Common myeloid progenitor, CD34-positive (primary cell): Measurements from ENCODE around the gene FGG. TPM values are rescaled to one million over a fixed set of nuclear protein-coding genes. Genes with fewer than 3 reads are reported as not detected.

Experiments used
- CTCF ChIA-PET: fragments of 350-600 bp; sonication (Branson Sonifier 250); formaldehyde crosslinking; loops from one replicate; lab custom pipeline; 2021; ENCODE audit warnings: antibody characterized with exemption; lab: Charles Lee
- POLR2A ChIA-PET: fragments of 350-600 bp; sonication (Branson Sonifier 250); formaldehyde crosslinking; loops from one replicate; lab custom pipeline; 2021; ENCODE audit warnings: antibody characterized with exemption; lab: Charles Lee
- DNase-seq, 3 donors: peaks; one replicate each; pipeline versions ENCODE4 v3.0.0 to v3.0.0-alpha.2; 2013
- H3K27ac ChIP-seq, 2 experiments: 1 replicate in 1 of 2; 2 replicates in 1 of 2; pipeline ENCODE4 v1.7.0; 2013; ENCODE audit warnings: inconsistent platforms in 2 of 2, low read length in 2 of 2, mild to moderate bottlenecking in 2 of 2, low read depth in 1 of 2, moderate library complexity in 1 of 2; ENCODE audit not compliant: severe bottlenecking in 2 of 2, insufficient read depth in 1 of 2, poor library complexity in 1 of 2
- H3K27me3 ChIP-seq, 5 experiments: replicated peaks in 2 of 5; 1 replicate in 3 of 5; 2 replicates in 2 of 5; pipeline versions ENCODE4 v1.6.1 to v1.7.0; 2013; ENCODE audit warnings: low read length in 4 of 5, mild to moderate bottlenecking in 2 of 5, moderate library complexity in 2 of 5, inconsistent platforms in 1 of 5; ENCODE audit not compliant: insufficient read depth in 5 of 5, control insufficient read depth in 4 of 5
- H3K36me3 ChIP-seq, 4 experiments: 1 replicate in 2 of 4; 2 replicates in 2 of 4; pipeline versions ENCODE4 v1.6.1 to v1.7.0; 2013; ENCODE audit warnings: low read length in 3 of 4, control low read depth in 1 of 4, mild to moderate bottlenecking in 1 of 4; ENCODE audit not compliant: control insufficient read depth in 4 of 4, insufficient read depth in 4 of 4
- H3K4me1 ChIP-seq, 4 experiments: 1 replicate in 3 of 4; 2 replicates in 1 of 4; pipeline versions ENCODE4 v1.6.1 to v1.7.1; 2013; ENCODE audit warnings: low read length in 3 of 4, mild to moderate bottlenecking in 3 of 4, control low read depth in 1 of 4, inconsistent platforms in 1 of 4, moderate library complexity in 1 of 4; ENCODE audit not compliant: control insufficient read depth in 4 of 4, insufficient read depth in 4 of 4; ENCODE audit errors: control extremely low read depth in 1 of 4
- H3K4me3 ChIP-seq, 7 experiments: 1 replicate in 4 of 7; 2 replicates in 3 of 7; pipeline versions ENCODE4 v1.5.1 to v1.7.0; 2013; ENCODE audit warnings: mild to moderate bottlenecking in 7 of 7, low read length in 6 of 7, moderate library complexity in 6 of 7, inconsistent platforms in 2 of 7, low read depth in 2 of 7, control low read depth in 1 of 7; ENCODE audit not compliant: insufficient read depth in 4 of 7, control insufficient read depth in 1 of 7; ENCODE audit errors: extremely low read depth in 1 of 7
- H3K9me3 ChIP-seq, 5 experiments: 1 replicate in 4 of 5; 2 replicates in 1 of 5; pipeline versions ENCODE4 v1.6.1 to v1.7.1; 2013; ENCODE audit warnings: low read length in 4 of 5, mild to moderate bottlenecking in 2 of 5, inconsistent platforms in 1 of 5, low read depth in 1 of 5, moderate library complexity in 1 of 5; ENCODE audit not compliant: control insufficient read depth in 4 of 5, insufficient read depth in 2 of 5; ENCODE audit errors: control extremely low read depth in 1 of 5
- WGBS: methylation state at CpG from one replicate; pipeline ENCODE4 v1.1.5; 2013; ENCODE audit not compliant: insufficient coverage; 5-methylcytosine and 5-hydroxymethylcytosine counted together
- polyA plus RNA-seq: library from polyadenylated mRNA; unstranded; fragments of 120-200 nt; gene quantifications from one replicate; pipeline ENCODE4 v1.2.1, GENCODE V29; 2013

FGG gene
- polyA plus RNA-seq = not detected

GRCh38 chr4:154612472-154613414, at the start of gene FGG:
TSS of gene FGG (minus strand) at chr4:154612656. CDS start at chr4:154612609, 47 bp downstream.
- WGBS = 100% methylated on average over 5 of the region's 7 CpGs

GRCh38 chr4:154660052-154660451, 47.6 kb upstream of the FGG start:
- no peaks in the 10 kb centered on the region for H3K36me3 ChIP-seq
- WGBS = 100% methylated on average over 2 of the region's 3 CpGs
- H3K9me3 ChIP-seq = no peaks in the 10 kb centered on the region
- no peak overlapping the region for H3K4me3 ChIP-seq
- POLR2A ChIA-PET = no interaction called here
- CTCF ChIA-PET = interaction anchor here (0.7 to 1.7 kb wide), 3 partner anchors 13 to 60 kb away, joined by 3 to 6 read pairs (median 4); no protein-coding TSS in a partner anchor
- H3K27ac ChIP-seq = no peak overlapping the region
- no peaks in the 10 kb centered on the region for H3K27me3 ChIP-seq
- no peak for DNase-seq
- no peaks in the 10 kb centered on the region for H3K4me1 ChIP-seq

More at GRCh38 chr4:154612472-154613414, at the start of gene FGG:
- CTCF ChIA-PET = interaction anchor here (0.8 to 5.8 kb wide), 12 partner anchors 9 to 166 kb away, joined by 3 to 40 read pairs (median 5); partner anchors contain the start of genes FGB and PLRG1
- no peaks in the 10 kb centered on the region for H3K27me3 ChIP-seq
- peaks cover 0 to 7% (median 4%) of the 10 kb centered on the region in 4 experiments for H3K4me1 ChIP-seq
- H3K4me3 ChIP-seq = no peak within 1 kb of the TSS
- H3K27ac ChIP-seq = no peak within 1 kb of the TSS
- POLR2A ChIA-PET = no interaction called here
- no peaks in the 10 kb centered on the region for H3K9me3 ChIP-seq
- DNase-seq = no peak
- H3K36me3 ChIP-seq = no peaks in the 10 kb centered on the region

GRCh38 chr4:154658680-154659405, 46.4 kb upstream of the FGG start:
- ChIA-PET POLR2A (no interaction called here), CTCF (no interaction called here)
- Histone ChIP-seq H3K27me3 (no peaks in the 10 kb centered on the region), H3K4me1 (no peaks in the 10 kb centered on the region), H3K36me3 (no peaks in the 10 kb centered on the region), H3K4me3 (no peak overlapping the region), H3K9me3 (no peaks in the 10 kb centered on the region), H3K27ac (no peak overlapping the region)
- WGBS = 96% methylated on average over 8 of the region's 11 CpGs
- DNase-seq = no peak

GRCh38 chr4:154643493-154643892, 31.0 kb upstream of the FGG start:
- no peaks in the 10 kb centered on the region for H3K36me3 ChIP-seq
- CTCF ChIA-PET = interaction anchor here (1.0 to 1.3 kb wide), 3 partner anchors 11 to 135 kb away, joined by 3 read pairs; no protein-coding TSS in a partner anchor
- peaks cover 0 to 19% (median 5%) of the 10 kb centered on the region in 4 experiments for H3K4me1 ChIP-seq

GRCh38 chr4:154642373-154643009, 30.0 kb upstream of the FGG start:
- Histone ChIP-seq H3K27ac (no peak overlapping the region), H3K4me3 (no peak overlapping the region), H3K4me1 (peaks cover 0 to 19% (median 5%) of the 10 kb centered on the region in 4 experiments), H3K27me3 (no peaks in the 10 kb centered on the region), H3K9me3 (no peaks in the 10 kb centered on the region), H3K36me3 (no peaks in the 10 kb centered on the region)
- no peak for DNase-seq
- 77% methylated on average over 3 of the region's 5 CpGs for WGBS
- CTCF ChIA-PET = interaction anchor here (1.0 to 1.3 kb wide), 3 partner anchors 17 to 136 kb away, joined by 3 to 4 read pairs (median 3); no protein-coding TSS in a partner anchor
- POLR2A ChIA-PET = no interaction called here

More at GRCh38 chr4:154643493-154643892, 31.0 kb upstream of the FGG start:
- POLR2A ChIA-PET = no interaction called here
- Histone ChIP-seq H3K27me3 (no peaks in the 10 kb centered on the region), H3K27ac (no peak overlapping the region), H3K9me3 (no peaks in the 10 kb centered on the region), H3K4me3 (peak overlapping the region in 1 of 7 experiments; percentile 14)
- peak in 2 of 3 donors; percentile 43 to 57 for DNase-seq
- no CpG with 5 or more reads among the region's 2 CpGs for WGBS

GRCh38 chr4:154640999-154641398, 28.5 kb upstream of the FGG start:
- ChIA-PET POLR2A (no interaction called here), CTCF (interaction anchor here (0.6 to 11.1 kb wide), 5 partner anchors 15 to 138 kb away, joined by 3 to 105 read pairs (median 4); partner anchors contain the start of gene LRAT)
- Histone ChIP-seq H3K27me3 (no peaks in the 10 kb centered on the region), H3K4me1 (peaks cover 0 to 19% (median 5%) of the 10 kb centered on the region in 4 experiments), H3K36me3 (no peaks in the 10 kb centered on the region), H3K27ac (no peak overlapping the region), H3K9me3 (no peaks in the 10 kb centered on the region), H3K4me3 (no peak overlapping the region)
- WGBS = no CpG with 5 or more reads among the region's 4 CpGs
- DNase-seq = peak in 2 of 3 donors; percentile 24 to 58
